Measurements from ENCODE around the gene BTD.

Gene BTD

GRCh38 chr3:15581471-15582394 is 19.8 kb upstream of the BTD start:
- DNase-seq (ENCODE audit: low read depth) = no peak
- no peak for TF ChIP-seq CTCF (IDR thresholded peaks at IDR 0.05; ENCODE audit: low read length, missing control alignments)
- H3K4me3 ChIP-seq (replicated peaks; ENCODE audit: low read depth, low read length) = no peak overlapping the region

- no peak overlapping the region for H3K4me3 ChIP-seq (replicated peaks; ENCODE audit: low read depth, low read length)
- TF ChIP-seq CTCF (IDR thresholded peaks at IDR 0.05; ENCODE audit: low read length, missing control alignments) = no peak
- no peak for DNase-seq (ENCODE audit: low read depth)
Observed at GRCh38 chr3:15585111-15585845, 16.3 kb upstream of the BTD start.

GRCh38 chr3:15591242-15591641 is 10.3 kb upstream of the BTD start:
- no peak for TF ChIP-seq CTCF (IDR thresholded peaks at IDR 0.05; ENCODE audit: low read length, missing control alignments)
- no peak for DNase-seq (ENCODE audit: low read depth)
- H3K4me3 ChIP-seq (replicated peaks; ENCODE audit: low read depth, low read length) = no peak overlapping the region

- no peak overlapping the region for H3K4me3 ChIP-seq (replicated peaks; ENCODE audit: low read depth, low read length)
- DNase-seq (ENCODE audit: low read depth) = no peak
- TF ChIP-seq CTCF (IDR thresholded peaks at IDR 0.05; ENCODE audit: low read length, missing control alignments) = no peak
Observed at GRCh38 chr3:15591928-15592327, 9.6 kb upstream of the BTD start.

- no peak overlapping the region for H3K4me3 ChIP-seq (replicated peaks; ENCODE audit: low read depth, low read length)
- TF ChIP-seq CTCF (IDR thresholded peaks at IDR 0.05; ENCODE audit: low read length, missing control alignments) = no peak
- DNase-seq (ENCODE audit: low read depth) = no peak
Observed at GRCh38 chr3:15592968-15593367, 8.6 kb upstream of the BTD start.

GRCh38 chr3:15595955-15596354 is 5.6 kb upstream of the BTD start:
- no peak for DNase-seq (ENCODE audit: low read depth)
- no peak for TF ChIP-seq CTCF (IDR thresholded peaks at IDR 0.05; ENCODE audit: low read length, missing control alignments)
- H3K4me3 ChIP-seq (replicated peaks; ENCODE audit: low read depth, low read length) = no peak overlapping the region

Data from fibroblast of pulmonary artery (primary cell).